NCI-H526 (cell line): ENCODE measurements around the gene OR1J4.
"Not testable (repeated sequence)": the region's sequence is repeated elsewhere in the genome, so short reads cannot be mapped to it uniquely, and the experiment has no call there.

ENCODE experiments used
- DNase-seq, 2 experiments: peaks; one replicate each; lab custom pipeline; 2025; lab: John Stamatoyannopoulos, UW

OR1J4 gene

GRCh38 chr9:122518841-122519240 is at the start of gene OR1J4:
Gene OR1J4 (plus strand): TSS chr9:122519141. CDS start chr9:122519141, 0 bp downstream.
- no peak for DNase-seq

- DNase-seq = no peak
Observed at GRCh38 chr9:122474561-122474960, 44.4 kb upstream of the OR1J4 start.

- DNase-seq = no peak
Observed at GRCh38 chr9:122475717-122476116, 43.2 kb upstream of the OR1J4 start.

GRCh38 chr9:122477346-122477745 is 41.6 kb upstream of the OR1J4 start:
- DNase-seq = no peak

GRCh38 chr9:122477826-122478225 is 41.1 kb upstream of the OR1J4 start, which contains the start of gene OR1J1:
Gene OR1J1 (minus strand): TSS chr9:122477926. CDS start chr9:122477926, 0 bp downstream.
- DNase-seq = no peak

GRCh38 chr9:122479062-122479461 is 39.9 kb upstream of the OR1J4 start:
- no peak for DNase-seq

GRCh38 chr9:122498883-122499288 is 20.1 kb upstream of the OR1J4 start:
- DNase-seq = peak; percentile 12 to 51

GRCh38 chr9:122506964-122507363 is 12.0 kb upstream of the OR1J4 start:
- DNase-seq = no peak

GRCh38 chr9:122510502-122510901 is 8.4 kb upstream of the OR1J4 start, which contains the start of gene OR1J2:
Gene OR1J2 (plus strand): TSS chr9:122510802. CDS start chr9:122510802, 0 bp downstream.
- no peak for DNase-seq

GRCh38 chr9:122518226-122518625 is 715 bp upstream of the OR1J4 start:
- no peak for DNase-seq

- DNase-seq = no peak
Observed at GRCh38 chr9:122519376-122519775, 435 bp downstream of the OR1J4 start.

GRCh38 chr9:122526602-122527001 is 7.7 kb downstream of the OR1J4 start:
- DNase-seq = no peak

GRCh38 chr9:122527193-122527592 is 8.3 kb downstream of the OR1J4 start, which contains the start of gene OR1N1:
Gene OR1N1 (minus strand): TSS chr9:122527293. CDS start chr9:122527293, 0 bp downstream.
- no peak for DNase-seq

GRCh38 chr9:122531157-122531556 is 12.2 kb downstream of the OR1J4 start:
- not testable (repeated sequence) for DNase-seq

GRCh38 chr9:122536134-122536533 is 17.2 kb downstream of the OR1J4 start:
- no peak for DNase-seq

GRCh38 chr9:122537066-122537465 is 18.1 kb downstream of the OR1J4 start:
- not testable (repeated sequence) for DNase-seq

GRCh38 chr9:122538757-122539156 is 19.8 kb downstream of the OR1J4 start:
- no peak for DNase-seq

GRCh38 chr9:122546196-122546595 is 27.3 kb downstream of the OR1J4 start:
- no peak for DNase-seq

GRCh38 chr9:122551371-122551770 is 32.4 kb downstream of the OR1J4 start:
- no peak for DNase-seq

GRCh38 chr9:122552812-122553211 is 33.9 kb downstream of the OR1J4 start, which contains the start of gene OR1N2:
Gene OR1N2 (plus strand): TSS chr9:122553112. CDS start chr9:122553212, 100 bp downstream.
- no peak for DNase-seq

- no peak for DNase-seq
Observed at GRCh38 chr9:122561446-122561845, 42.5 kb downstream of the OR1J4 start.

- DNase-seq = no peak
Observed at GRCh38 chr9:122562134-122562760, 43.3 kb downstream of the OR1J4 start.

GRCh38 chr9:122567901-122568300 is 49.0 kb downstream of the OR1J4 start:
- DNase-seq = no peak
